ENCODE data around the gene AKT2. TPM values are rescaled to one million over a fixed set of nuclear protein-coding genes. Genes with fewer than 3 reads are reported as not detected.
"Not testable (repeated sequence)": the region's sequence is repeated elsewhere in the genome, so short reads cannot be mapped to it uniquely, and the experiment has no call there.

Gene AKT2
- total RNA-seq, 2 donors from 2014 or later = 131 to 180 TPM

DNA sequence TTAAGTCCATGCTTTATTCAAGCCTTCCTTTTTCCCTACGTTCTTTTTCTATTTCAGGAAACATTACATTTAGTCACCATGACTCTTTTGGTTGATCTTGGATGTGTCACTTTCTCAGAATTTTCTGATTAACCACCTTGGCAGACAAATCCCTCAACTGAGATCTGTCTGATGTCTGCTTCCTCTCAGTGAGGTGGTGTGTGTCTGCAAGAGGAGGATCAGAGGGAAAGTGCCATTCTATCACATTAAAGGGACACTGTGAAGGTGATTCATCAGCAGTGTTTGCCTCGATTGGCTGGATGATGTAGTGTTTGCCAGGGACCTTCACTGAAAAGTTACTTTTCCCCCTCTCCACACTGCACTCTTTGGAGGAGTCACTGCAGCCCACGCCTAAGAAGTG lies 55.7 kb downstream of the AKT2 start:
- no peak for ATAC-seq
- peaks cover 6% of the 10 kb centered on the region for H3K36me3 Mint-ChIP-seq
- peaks cover 17 to 24% of the 10 kb centered on the region in 2 donors for H3K27me3 Mint-ChIP-seq
- H3K4me1 Mint-ChIP-seq (ENCODE audit: low read depth in 2 of 2) = peaks cover 10 to 18% of the 10 kb centered on the region in 2 donors
- no peaks in the 10 kb centered on the region for H3K9me3 Mint-ChIP-seq
- no peak overlapping the region for H3K4me3 Mint-ChIP-seq
- DNase-seq (ENCODE audit: low spot score) = no peak
- H3K27ac Mint-ChIP-seq = no peak overlapping the region

DNA sequence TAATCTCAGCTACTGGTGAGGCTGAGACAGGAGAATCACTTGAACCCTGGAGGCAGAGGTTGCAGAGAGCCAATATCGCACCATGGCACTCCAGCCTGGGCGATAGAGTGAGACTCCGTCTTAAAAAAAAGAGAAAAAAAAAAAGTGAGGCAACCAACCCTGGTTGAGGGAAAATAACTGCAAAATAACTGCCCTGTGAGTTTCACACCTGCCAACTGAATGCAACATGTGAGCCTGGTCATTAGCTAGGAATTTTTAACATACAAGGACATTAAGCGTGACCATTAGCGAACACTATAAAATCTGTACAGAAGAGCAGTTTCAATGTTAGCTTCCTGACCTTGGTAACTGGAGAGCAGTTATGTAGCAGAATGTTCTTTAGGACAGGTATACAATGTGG lies 56.3 kb downstream of the AKT2 start:
- Mint-ChIP-seq H3K36me3 (peaks cover 6% of the 10 kb centered on the region), H3K27ac (no peak overlapping the region), H3K4me3 (no peak overlapping the region), H3K27me3 (peaks cover 22 to 24% of the 10 kb centered on the region in 2 donors), H3K4me1 (ENCODE audit: low read depth in 2 of 2) (peaks cover 10 to 18% of the 10 kb centered on the region in 2 donors), H3K9me3 (no peaks in the 10 kb centered on the region)
- no peak for ATAC-seq
- no peak for DNase-seq (ENCODE audit: low spot score)

DNA sequence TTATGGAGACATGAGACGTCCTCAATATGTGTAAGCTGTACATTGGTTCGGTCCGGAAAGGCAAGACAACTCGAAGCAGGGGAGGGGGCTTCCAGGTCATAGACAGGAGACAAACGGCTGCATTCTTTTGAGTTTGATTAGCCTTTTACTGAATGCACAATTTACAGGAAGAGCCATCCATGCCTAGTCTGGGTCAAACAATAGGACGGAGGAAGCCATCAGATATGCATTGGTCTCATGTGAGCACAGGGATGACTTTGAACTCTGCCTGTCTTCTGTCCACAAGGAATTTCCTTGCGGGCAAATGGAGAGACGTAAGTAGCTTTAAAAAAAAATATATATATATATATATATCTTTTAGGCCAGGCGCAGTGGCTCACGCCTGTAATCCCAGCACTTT lies 56.8 kb downstream of the AKT2 start:
- DNase-seq (ENCODE audit: low spot score) = no peak
- Mint-ChIP-seq H3K36me3 (peaks cover 6% of the 10 kb centered on the region), H3K27ac (no peak overlapping the region), H3K4me3 (no peak overlapping the region), H3K9me3 (no peaks in the 10 kb centered on the region), H3K4me1 (ENCODE audit: low read depth in 2 of 2) (peaks cover 10 to 18% of the 10 kb centered on the region in 2 donors), H3K27me3 (peaks cover 22 to 24% of the 10 kb centered on the region in 2 donors)
- no peak for ATAC-seq

DNA sequence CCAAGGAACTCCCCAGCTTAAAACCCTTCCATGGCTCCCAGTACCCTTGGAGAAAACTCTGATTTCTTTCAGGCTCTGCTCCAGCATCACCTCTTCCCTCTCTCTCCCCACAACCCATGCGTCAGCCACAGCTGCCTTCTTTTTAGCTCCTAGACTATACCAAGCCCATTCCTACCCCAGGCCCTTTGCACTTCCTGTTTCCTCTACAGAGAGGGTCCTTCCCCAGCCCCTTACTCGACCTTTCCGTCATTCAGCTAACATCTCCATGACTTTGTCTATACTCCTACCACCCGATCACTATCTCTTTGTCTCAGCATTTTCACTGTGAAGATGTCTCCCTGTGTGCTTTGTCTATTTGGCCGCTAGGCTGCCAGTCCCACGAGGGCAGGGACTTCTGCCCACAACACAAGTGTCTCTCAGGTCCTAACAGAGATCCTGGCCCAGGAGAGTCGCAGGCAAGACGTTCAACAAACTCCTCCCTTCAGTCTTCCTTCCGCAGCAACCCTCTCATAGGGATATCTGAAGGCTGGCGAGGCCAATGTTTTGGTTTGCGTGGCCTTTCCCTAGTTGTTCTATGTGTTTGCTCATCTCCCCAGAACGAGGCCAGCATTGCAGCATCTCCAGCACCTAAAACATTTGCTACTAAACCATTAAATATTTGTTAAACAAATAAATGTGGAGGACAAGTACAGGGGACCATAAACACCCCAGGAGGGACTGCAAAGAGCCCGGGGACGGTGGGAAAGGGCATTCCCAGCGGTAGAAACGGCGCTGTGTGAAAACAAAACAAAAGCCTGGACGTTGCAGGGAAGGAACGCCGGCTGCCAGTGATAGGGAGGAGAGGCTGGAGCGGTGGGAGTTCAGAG lies 59.5 kb downstream of the AKT2 start:
- H3K4me3 Mint-ChIP-seq = peak overlapping the region; percentile 7
- H3K27me3 Mint-ChIP-seq = peaks cover 26 to 32% of the 10 kb centered on the region in 2 donors
- peaks cover 13% of the 10 kb centered on the region for H3K36me3 Mint-ChIP-seq
- H3K4me1 Mint-ChIP-seq (ENCODE audit: low read depth in 2 of 2) = peaks cover 16 to 23% of the 10 kb centered on the region in 2 donors
- H3K27ac Mint-ChIP-seq = peak overlapping the region in 1 of 2 donors; percentile 4
- DNase-seq (ENCODE audit: low spot score) (no peak), ATAC-seq (no peak)
- peaks cover 4% of the 10 kb centered on the region for H3K9me3 Mint-ChIP-seq

DNA sequence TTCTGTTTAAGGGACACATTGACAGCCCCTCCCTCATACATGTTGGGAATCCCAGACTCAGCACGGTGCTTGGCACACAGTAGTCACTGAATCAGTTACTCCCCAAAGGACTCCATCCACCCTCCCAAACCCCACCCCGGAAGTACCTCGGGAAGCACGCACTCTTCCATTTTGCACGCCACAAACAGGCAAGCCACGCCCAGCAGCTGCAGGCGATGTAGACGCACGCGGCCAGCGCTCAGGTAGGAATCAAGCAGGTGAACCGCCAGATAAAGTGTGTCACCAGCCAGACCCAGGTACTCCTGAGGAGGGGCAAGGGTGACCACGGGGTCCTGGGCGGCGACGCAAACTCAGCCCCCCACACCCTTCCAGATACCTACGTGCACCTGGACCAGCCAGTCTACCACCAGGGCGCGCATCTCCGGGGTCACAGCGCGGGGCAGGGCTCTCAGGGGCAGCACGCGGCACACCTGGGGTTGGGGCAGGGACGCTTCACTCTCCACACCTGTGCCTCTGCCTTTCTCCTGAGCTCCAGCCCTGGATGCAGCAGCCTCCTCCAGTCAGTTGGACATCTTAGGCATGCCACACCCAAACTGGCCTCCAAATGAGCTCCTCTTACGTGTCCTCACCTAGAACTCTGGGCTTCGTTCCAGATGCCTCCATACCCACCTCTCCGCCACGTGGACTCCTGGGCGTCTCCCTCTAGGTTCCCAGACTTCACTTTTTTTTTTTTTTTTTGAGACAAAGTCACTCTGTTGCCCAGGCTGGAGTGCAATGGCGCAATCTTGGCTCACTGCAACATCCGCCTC lies 60.6 kb downstream of the AKT2 start:
- Mint-ChIP-seq H3K27me3 (peaks cover 32 to 33% of the 10 kb centered on the region in 2 donors), H3K9me3 (peaks cover 4% of the 10 kb centered on the region), H3K27ac (no peak overlapping the region), H3K4me3 (no peak overlapping the region), H3K4me1 (ENCODE audit: low read depth in 2 of 2) (peaks cover 22 to 26% of the 10 kb centered on the region in 2 donors), H3K36me3 (peaks cover 13% of the 10 kb centered on the region)
- no peak for DNase-seq (ENCODE audit: low spot score)
- ATAC-seq = no peak

DNA sequence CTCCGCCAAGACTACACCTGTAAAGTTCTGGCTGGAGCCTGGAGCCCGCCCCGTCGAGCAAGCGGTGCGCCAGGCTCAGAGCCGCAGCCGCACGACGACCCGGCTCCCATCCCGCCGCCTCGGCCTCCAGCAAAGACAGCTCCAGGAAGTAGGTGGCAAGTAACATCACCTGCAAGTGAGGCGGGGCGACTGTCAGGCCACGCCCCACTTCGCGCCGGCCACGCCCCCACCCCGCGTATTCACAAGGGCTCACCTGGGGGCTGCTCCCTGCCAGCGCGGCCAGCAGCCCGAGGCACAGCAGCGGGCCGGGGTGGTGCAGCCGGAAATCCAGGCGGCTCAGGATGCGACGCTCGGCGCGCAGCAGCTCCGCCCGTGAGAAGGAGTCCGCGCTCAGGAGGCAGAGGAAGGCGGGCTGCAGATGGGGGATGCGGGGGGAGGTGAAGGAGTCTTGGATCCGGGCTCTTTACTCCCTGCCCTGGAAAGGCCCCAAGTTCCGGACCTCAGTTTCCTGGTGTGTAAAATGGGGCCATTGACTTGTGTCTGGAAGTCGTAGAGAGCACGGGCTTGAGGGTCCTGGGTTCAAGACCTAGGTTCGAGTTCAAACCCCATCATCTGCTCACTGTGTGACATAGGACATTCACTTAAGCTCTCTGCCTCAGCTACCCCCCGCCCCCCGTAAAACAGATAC lies 61.9 kb downstream of the AKT2 start:
- peaks cover 13% of the 10 kb centered on the region for H3K36me3 Mint-ChIP-seq
- peaks cover 40% of the 10 kb centered on the region in 2 donors for H3K27me3 Mint-ChIP-seq
- no peak overlapping the region for H3K27ac Mint-ChIP-seq
- H3K4me1 Mint-ChIP-seq (ENCODE audit: low read depth in 2 of 2) = peaks cover 22 to 23% of the 10 kb centered on the region in 2 donors
- DNase-seq (ENCODE audit: low spot score) (no peak), ATAC-seq (no peak)
- H3K9me3 Mint-ChIP-seq = peaks cover 4% of the 10 kb centered on the region
- H3K4me3 Mint-ChIP-seq = no peak overlapping the region

DNA sequence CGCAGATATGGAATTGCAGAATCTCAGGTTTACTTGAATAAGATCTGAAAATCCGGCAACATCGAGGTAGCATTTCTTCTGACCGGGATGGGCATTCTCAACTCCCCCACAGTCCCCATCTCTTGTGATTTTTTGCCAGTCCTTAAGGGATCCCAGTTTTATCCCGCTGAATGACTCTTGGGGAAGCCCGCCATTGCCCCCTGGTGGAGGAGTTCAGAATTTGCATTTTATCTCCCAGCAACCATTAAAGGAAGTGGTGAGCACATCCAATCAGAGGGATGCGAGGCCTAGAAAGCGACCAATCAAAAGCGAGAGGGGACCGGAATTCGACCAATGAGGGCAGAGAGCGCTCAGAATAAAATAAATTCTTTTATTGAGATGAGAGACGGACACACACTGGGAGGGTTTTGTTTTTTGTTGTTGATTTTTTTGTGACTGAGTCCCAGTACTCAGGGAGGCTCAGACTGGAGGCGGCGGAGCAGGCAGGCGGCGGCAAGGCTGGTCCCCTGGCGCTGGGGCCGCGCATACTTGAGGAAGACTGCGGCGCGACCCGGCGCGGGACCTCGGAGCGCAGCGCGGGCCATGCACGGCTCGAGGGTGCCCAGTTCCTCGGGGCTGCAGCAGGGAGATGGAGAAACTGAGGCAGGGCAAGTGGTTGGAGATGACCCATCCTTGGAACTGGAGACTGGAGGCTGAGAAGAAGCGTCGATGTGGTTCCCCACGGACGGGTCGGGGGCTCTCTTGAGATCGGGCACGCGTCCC lies 63.1 kb downstream of the AKT2 start:
- peak; percentile 85 for DNase-seq (ENCODE audit: low spot score)
- Mint-ChIP-seq H3K27ac (peak overlapping the region; percentile 19 to 28), H3K36me3 (peaks cover 13% of the 10 kb centered on the region), H3K4me1 (ENCODE audit: low read depth in 2 of 2) (peaks cover 22 to 23% of the 10 kb centered on the region in 2 donors), H3K27me3 (peaks cover 40% of the 10 kb centered on the region in 2 donors), H3K9me3 (peaks cover 4% of the 10 kb centered on the region), H3K4me3 (peak overlapping the region; percentile 52)
- peak; percentile 77 to 87 for ATAC-seq

DNA sequence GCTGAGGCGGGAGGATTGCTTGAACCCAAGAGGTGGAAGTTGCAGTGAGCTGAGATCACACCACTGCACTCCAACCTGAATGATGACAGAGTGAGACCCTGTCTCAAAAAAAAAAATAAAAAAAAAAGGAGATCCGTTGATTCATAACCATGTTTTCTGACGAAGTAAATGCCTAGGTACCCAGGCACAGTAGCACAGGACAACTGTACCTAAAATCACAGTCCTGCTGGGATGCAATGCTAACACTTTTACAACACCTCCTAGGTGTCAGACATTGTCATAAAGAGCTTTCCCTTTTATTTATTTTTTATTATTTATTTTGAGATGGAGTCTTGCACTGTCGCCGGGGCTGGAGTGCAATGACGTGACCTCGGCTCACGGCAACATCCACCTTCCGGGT lies 64.5 kb downstream of the AKT2 start:
- ATAC-seq (no peak), DNase-seq (ENCODE audit: low spot score) (no peak)
- H3K9me3 Mint-ChIP-seq = peaks cover 4% of the 10 kb centered on the region
- peaks cover 21 to 24% of the 10 kb centered on the region in 2 donors for H3K4me1 Mint-ChIP-seq (ENCODE audit: low read depth in 2 of 2)
- peaks cover 38 to 39% of the 10 kb centered on the region in 2 donors for H3K27me3 Mint-ChIP-seq
- H3K27ac Mint-ChIP-seq = no peak overlapping the region
- peaks cover 11% of the 10 kb centered on the region for H3K36me3 Mint-ChIP-seq
- H3K4me3 Mint-ChIP-seq = no peak overlapping the region

DNA sequence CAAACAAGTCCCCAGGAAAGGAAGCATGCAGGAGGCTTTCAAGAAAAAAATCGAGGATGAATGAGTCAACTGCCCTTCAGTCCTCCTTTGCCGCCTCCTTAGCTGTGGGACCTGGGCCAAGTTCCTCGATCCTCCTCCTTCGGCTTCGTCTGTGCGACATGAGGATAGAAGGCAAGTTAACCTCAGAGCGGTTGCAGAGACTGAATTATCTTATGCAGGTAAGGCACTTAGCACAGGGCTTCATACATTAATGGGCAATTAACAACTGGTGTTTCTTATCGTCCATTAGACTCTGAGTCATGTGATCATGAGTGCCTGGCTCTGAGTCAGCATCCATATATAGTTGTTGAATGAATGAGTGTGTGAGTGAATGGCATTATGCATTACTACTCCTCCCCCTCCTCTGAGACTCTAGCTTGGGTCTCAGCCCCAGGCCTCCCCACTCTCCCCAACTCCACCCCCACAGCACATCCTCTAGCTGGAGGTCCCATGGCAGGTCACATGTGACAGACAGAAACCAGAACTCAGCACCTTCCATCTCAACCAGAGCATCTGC lies 65.3 kb downstream of the AKT2 start:
- Mint-ChIP-seq H3K4me1 (ENCODE audit: low read depth in 2 of 2) (peaks cover 16 to 19% of the 10 kb centered on the region in 2 donors), H3K4me3 (no peak overlapping the region), H3K9me3 (peaks cover 4% of the 10 kb centered on the region), H3K27ac (no peak overlapping the region), H3K36me3 (peaks cover 7% of the 10 kb centered on the region), H3K27me3 (peaks cover 30 to 32% of the 10 kb centered on the region in 2 donors)
- no peak for ATAC-seq
- no peak for DNase-seq (ENCODE audit: low spot score)

DNA sequence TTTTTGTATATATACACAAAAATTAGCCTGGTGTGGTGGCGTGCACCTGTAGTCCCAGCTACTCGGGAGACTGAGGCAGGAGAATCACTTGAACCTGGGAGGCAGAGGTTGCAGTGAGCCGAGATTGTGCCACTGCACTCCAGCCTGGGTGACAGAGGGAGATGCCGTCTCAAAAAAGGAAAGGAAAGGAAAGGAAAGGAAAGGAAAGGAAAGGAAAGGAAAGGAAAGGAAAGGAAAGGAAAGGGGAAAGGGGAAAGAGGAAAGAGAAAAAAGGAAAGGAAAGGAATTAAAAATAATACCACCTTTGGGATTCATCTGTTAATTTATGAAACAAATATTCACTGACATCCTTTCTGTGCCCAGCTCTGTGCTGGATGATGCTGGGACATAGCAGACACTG lies 66.1 kb downstream of the AKT2 start:
- H3K27ac Mint-ChIP-seq; H3K9me3 Mint-ChIP-seq; ATAC-seq; H3K36me3 Mint-ChIP-seq; H3K4me3 Mint-ChIP-seq; DNase-seq (ENCODE audit: low spot score): not testable (repeated sequence)
- peaks cover 16 to 19% of the 10 kb centered on the region in 2 donors for H3K4me1 Mint-ChIP-seq (ENCODE audit: low read depth in 2 of 2)
- H3K27me3 Mint-ChIP-seq = peaks cover 27% of the 10 kb centered on the region in 2 donors

DNA sequence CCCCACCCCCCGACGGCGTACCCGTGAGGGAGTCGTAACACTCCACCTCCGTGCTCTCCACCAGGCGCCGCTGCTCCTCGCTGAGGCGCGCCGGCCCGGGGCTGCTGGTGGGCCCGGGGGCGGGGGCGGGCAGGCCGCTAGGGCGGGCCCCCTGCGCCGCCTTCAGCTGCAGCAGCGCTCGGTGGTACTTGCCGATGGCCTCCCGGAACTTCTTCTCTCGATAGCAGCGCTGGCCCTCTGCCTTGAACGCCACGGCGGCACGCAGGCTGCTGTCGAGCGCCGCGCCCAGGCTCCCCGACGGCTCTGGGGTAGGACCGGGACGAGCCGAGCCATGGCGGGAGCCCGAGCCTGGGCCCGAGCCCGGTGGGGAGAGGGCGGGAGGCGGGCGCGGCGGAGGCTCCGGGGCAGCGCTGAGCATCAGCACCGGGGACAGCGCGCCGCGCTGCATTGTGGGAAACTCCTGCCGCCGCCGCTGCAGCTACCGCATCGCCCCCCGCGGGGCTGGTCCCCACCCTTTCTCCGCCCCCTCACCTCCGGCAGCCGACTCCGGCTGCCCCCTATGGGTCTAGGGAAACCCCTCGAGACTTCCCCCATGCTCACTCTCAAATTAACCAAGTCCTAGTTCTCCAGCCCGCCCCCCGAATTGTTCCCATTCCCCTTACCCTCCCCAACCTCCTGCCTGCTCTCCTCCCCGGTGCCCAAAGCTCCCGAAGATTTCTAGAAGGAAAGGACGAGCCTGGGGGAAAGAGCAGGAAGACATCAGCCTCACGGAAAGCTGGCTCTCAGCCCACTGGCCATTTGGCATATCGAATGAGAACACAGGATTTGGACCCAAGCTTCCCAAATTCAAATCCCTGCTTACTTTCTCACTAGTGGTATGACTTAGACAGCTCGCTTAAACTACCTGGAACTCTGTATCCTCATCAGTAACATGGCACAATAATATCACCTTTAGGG lies 66.9 kb downstream of the AKT2 start, which contains the start of gene TTC9B:
Gene TTC9B (minus strand): TSS at position 451 of the 957 bp plus-strand sequence. CDS start 3 bp downstream, at position 448.
- Mint-ChIP-seq H3K4me1 (ENCODE audit: low read depth in 2 of 2) (peaks cover 16 to 19% of the 10 kb centered on the region in 2 donors), H3K4me3 (no peak within 1 kb of the TSS), H3K36me3 (peaks cover 7% of the 10 kb centered on the region), H3K9me3 (peaks cover 4% of the 10 kb centered on the region), H3K27me3 (peaks cover 26 to 27% of the 10 kb centered on the region in 2 donors), H3K27ac (no peak within 1 kb of the TSS)
- no peak for DNase-seq (ENCODE audit: low spot score)
- peak; percentile 69 to 78 for ATAC-seq

Data from natural killer cell treated with Interleukin-12 subunit alpha and Interleukin-12 subunit beta and Interleukin-15 and Interleukin-18, amount 100 ng/mL, for 72 hours (primary cell).